Neural progenitor cell (in vitro differentiated cells): ENCODE data around the gene APELA. TPM values are rescaled to one million over a fixed set of nuclear protein-coding genes. Genes with fewer than 3 reads are reported as not detected.
"Not testable (repeated sequence)": the region's sequence is repeated elsewhere in the genome, so short reads cannot be mapped to it uniquely, and the experiment has no call there.

Experiments
- DNase-seq: peaks from one replicate; pipeline ENCODE4 v3.0.0-alpha.2; 2016; ENCODE audit warnings: low spot score
- H2AFZ ChIP-seq: fragments of 200-600 bp; sonication (generic); replicated peaks from 2 replicates; pipeline ENCODE4 v1.6.1; 2016; ENCODE audit warnings: antibody characterized with exemption
- H3F3A ChIP-seq: fragments of 200-600 bp; sonication (generic); 2 replicates; pipeline ENCODE4 v1.6.1; 2016; ENCODE audit warnings: antibody characterized with exemption, low read depth
- H3K27ac ChIP-seq: fragments of 200-600 bp; sonication (generic); 2 replicates; pipeline ENCODE4 v1.5.1; 2016; ENCODE audit warnings: mild to moderate bottlenecking
- H3K27me3 ChIP-seq: fragments of 200-600 bp; sonication (generic); 2 replicates; pipeline ENCODE4 v1.6.1; 2016; ENCODE audit warnings: mild to moderate bottlenecking, moderate library complexity
- H3K36me3 ChIP-seq: fragments of 200-600 bp; sonication (generic); 2 replicates; pipeline ENCODE4 v1.5.1; 2016
- H3K4me1 ChIP-seq: fragments of 200-600 bp; sonication (generic); 2 replicates; pipeline ENCODE4 v1.6.1; 2016; ENCODE audit warnings: mixed run types
- H3K4me2 ChIP-seq: fragments of 200-600 bp; sonication (generic); 2 replicates; pipeline ENCODE4 v1.6.1; 2016
- H3K4me3 ChIP-seq: fragments of 200-600 bp; sonication (generic); 2 replicates; pipeline ENCODE4 v1.5.1; 2016
- H3K79me2 ChIP-seq: fragments of 200-600 bp; sonication (generic); 2 replicates; pipeline ENCODE4 v1.6.1; 2016; ENCODE audit warnings: low read depth
- H3K9ac ChIP-seq: fragments of 200-600 bp; sonication (generic); 2 replicates; pipeline ENCODE4 v1.6.1; 2016
- H3K9me3 ChIP-seq: fragments of 200-600 bp; sonication (generic); 2 replicates; pipeline ENCODE4 v1.5.1; 2016; ENCODE audit warnings: low read depth
- H4K20me1 ChIP-seq: fragments of 200-600 bp; sonication (generic); 2 replicates; pipeline ENCODE4 v1.6.1; 2016; ENCODE audit warnings: low read depth
- H3K27ac Mint-ChIP-seq: 3 replicates; pipeline ENCODE4 v1.8.0; 2021; ENCODE audit warnings: mixed read lengths
- H3K27me3 Mint-ChIP-seq: 2 replicates; pipeline ENCODE4 v1.8.0; 2022; ENCODE audit warnings: low read depth, mild to moderate bottlenecking, inconsistent platforms, moderate library complexity, mixed read lengths; ENCODE audit not compliant: insufficient read depth
- H3K36me3 Mint-ChIP-seq: 3 replicates; pipeline ENCODE4 v1.8.0; 2021; ENCODE audit warnings: mixed read lengths
- H3K4me1 Mint-ChIP-seq: 3 replicates; pipeline ENCODE4 v1.8.0; 2021; ENCODE audit warnings: mixed read lengths
- H3K4me3 Mint-ChIP-seq: 3 replicates; pipeline ENCODE4 v1.8.0; 2021; ENCODE audit warnings: mild to moderate bottlenecking, moderate library complexity, mixed read lengths
- H3K9me3 Mint-ChIP-seq: 3 replicates; pipeline ENCODE4 v1.8.0; 2020; ENCODE audit warnings: mixed read lengths
- CTCF ChIP-seq: fragments of 200-600 bp; sonication (generic); IDR thresholded peaks from 2 replicates; pipeline ENCODE4 v1.5.1; 2017; ENCODE audit warnings: antibody characterized with exemption, mild to moderate bottlenecking
- EZH2 ChIP-seq: fragments of 200-600 bp; sonication (generic); IDR thresholded peaks from 2 replicates; pipeline ENCODE4 v1.6.1; 2017; ENCODE audit warnings: antibody characterized with exemption, mild to moderate bottlenecking, moderate library complexity
- EZH2phosphoT487 ChIP-seq: fragments of 200-600 bp; sonication (generic); IDR thresholded peaks from 2 replicates; pipeline ENCODE4 v1.6.1; 2017; ENCODE audit warnings: antibody characterized with exemption
- total RNA-seq: library from RNA; depleted of rRNA; stranded (reverse); fragments of >200 nt; gene quantifications from 2 replicates; pipeline ENCODE4 v1.2.3, GENCODE V29; 2015; ENCODE audit warnings: low replicate concordance

The APELA gene
- total RNA-seq, 1 donor from 2014 or later = 15.0 TPM

DNA sequence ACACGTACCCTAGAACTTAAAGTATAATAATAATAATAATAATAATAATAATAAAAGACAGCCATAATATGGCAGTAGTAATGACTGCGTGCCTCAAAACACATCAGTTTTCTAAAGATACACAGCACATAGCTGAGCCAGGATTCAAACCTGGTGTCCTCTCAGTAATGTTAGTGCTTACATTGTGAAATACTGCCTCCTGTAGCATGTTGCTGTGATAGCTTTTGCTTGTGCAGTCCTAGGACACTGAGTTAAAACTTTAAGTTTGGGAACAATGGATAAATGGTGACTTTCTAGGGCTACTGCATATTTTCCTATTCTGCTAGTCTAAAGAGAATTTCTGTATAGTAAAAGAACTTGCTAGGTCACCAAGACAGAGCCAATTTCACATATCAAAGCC is 36.5 kb downstream of the APELA start:
- H3K4me2 ChIP-seq, H3K36me3 Mint-ChIP-seq, H3K9me3 Mint-ChIP-seq: not testable (repeated sequence)

DNA sequence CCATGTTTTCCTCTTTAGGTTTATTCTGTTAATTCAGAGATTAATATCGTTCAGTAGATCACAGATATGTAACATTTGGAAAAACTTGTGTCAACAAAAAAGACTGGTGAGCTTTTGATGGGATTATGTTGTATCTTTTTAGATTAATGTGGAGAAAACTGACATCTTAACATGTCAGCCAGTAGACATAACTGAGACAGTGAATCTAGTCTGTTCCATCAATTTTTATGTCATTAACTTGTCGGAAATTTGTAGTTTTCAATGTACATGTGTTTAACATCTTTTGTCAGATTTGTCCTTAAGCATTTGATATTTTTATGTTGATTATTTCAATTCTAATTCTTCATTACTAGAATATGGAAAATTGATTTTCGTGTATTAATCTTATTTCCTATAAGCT is 42.0 kb downstream of the APELA start:
- TF ChIP-seq CTCF (no peak), EZH2 (no peak), EZH2phosphoT487 (no peak)
- no peaks in the 10 kb centered on the region for H3K9me3 ChIP-seq
- no peaks in the 10 kb centered on the region for H3K4me1 Mint-ChIP-seq
- H3K79me2 ChIP-seq = no peaks in the 10 kb centered on the region
- H3F3A ChIP-seq = no peaks in the 10 kb centered on the region
- H3K36me3 Mint-ChIP-seq = no peaks in the 10 kb centered on the region
- peaks cover 3% of the 10 kb centered on the region for H3K9me3 Mint-ChIP-seq
- H3K36me3 ChIP-seq = no peaks in the 10 kb centered on the region
- no peak overlapping the region for H3K4me3 Mint-ChIP-seq
- H3K9ac ChIP-seq = no peak overlapping the region
- H3K4me2 ChIP-seq = no peak overlapping the region
- no peaks in the 10 kb centered on the region for H4K20me1 ChIP-seq
- no peak overlapping the region for H3K27ac Mint-ChIP-seq
- DNase-seq = no peak
- no peak overlapping the region for H3K27ac ChIP-seq
- H3K4me3 ChIP-seq = no peak overlapping the region
- H2AFZ ChIP-seq = no peak overlapping the region
- H3K27me3 Mint-ChIP-seq = no peaks in the 10 kb centered on the region
- H3K4me1 ChIP-seq = no peaks in the 10 kb centered on the region
- no peaks in the 10 kb centered on the region for H3K27me3 ChIP-seq

More for the DNA sequence above, 36.5 kb downstream of the APELA start:
- TF ChIP-seq CTCF = peak; percentile 51
- not testable (repeated sequence) for H3K4me1 Mint-ChIP-seq, H3K27ac ChIP-seq, H3K27me3 Mint-ChIP-seq, H3K79me2 ChIP-seq, H3K27ac Mint-ChIP-seq, H3K36me3 ChIP-seq, H3K9ac ChIP-seq, H3K4me1 ChIP-seq, H3F3A ChIP-seq, H4K20me1 ChIP-seq, H3K4me3 Mint-ChIP-seq, H3K4me3 ChIP-seq, H3K27me3 ChIP-seq, H3K9me3 ChIP-seq
- peak; percentile 30 for DNase-seq
- peak overlapping the region; percentile 12 for H2AFZ ChIP-seq

DNA sequence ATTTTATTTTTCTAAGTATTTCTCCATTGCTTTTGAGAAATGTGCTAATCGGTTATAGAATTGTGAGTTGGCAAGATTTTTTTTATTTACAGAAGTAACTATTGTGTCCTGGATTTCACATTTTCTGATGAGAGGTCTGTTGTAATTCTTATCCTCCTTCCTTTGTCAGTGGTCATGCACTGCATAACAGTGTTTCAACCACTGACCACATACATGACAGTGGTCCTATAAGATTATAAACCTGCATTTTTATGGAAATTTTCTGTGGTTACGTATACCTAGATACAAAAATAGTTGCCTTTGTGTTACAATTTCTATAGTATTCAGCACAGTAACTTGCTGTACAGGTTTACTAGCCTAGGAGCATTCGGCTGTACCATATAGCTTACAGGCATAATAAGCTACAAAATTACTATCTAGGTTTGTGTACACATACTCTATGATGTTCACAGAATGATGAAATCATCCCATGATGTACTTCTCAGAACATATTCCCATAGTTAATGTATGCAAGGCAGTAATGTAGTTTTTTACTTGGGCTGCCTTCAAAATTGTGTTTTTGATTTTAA is 47.8 kb downstream of the APELA start:
- H3K4me2 ChIP-seq = no peak overlapping the region
- no peak overlapping the region for H3K27ac Mint-ChIP-seq
- H3F3A ChIP-seq = no peaks in the 10 kb centered on the region
- H3K4me1 Mint-ChIP-seq = no peaks in the 10 kb centered on the region
- H4K20me1 ChIP-seq = no peaks in the 10 kb centered on the region
- H3K4me3 ChIP-seq = no peak overlapping the region
- H3K4me3 Mint-ChIP-seq = no peak overlapping the region
- no peaks in the 10 kb centered on the region for H3K27me3 Mint-ChIP-seq
- no peak for DNase-seq
- H3K27me3 ChIP-seq = no peaks in the 10 kb centered on the region
- H3K27ac ChIP-seq = no peak overlapping the region
- no peak overlapping the region for H2AFZ ChIP-seq
- H3K9me3 ChIP-seq = no peaks in the 10 kb centered on the region
- H3K36me3 ChIP-seq = no peaks in the 10 kb centered on the region
- H3K9me3 Mint-ChIP-seq = peaks cover 3% of the 10 kb centered on the region
- H3K79me2 ChIP-seq = no peaks in the 10 kb centered on the region
- no peaks in the 10 kb centered on the region for H3K36me3 Mint-ChIP-seq
- H3K4me1 ChIP-seq = no peaks in the 10 kb centered on the region
- TF ChIP-seq CTCF (no peak), EZH2 (no peak), EZH2phosphoT487 (no peak)
- H3K9ac ChIP-seq = no peak overlapping the region

DNA sequence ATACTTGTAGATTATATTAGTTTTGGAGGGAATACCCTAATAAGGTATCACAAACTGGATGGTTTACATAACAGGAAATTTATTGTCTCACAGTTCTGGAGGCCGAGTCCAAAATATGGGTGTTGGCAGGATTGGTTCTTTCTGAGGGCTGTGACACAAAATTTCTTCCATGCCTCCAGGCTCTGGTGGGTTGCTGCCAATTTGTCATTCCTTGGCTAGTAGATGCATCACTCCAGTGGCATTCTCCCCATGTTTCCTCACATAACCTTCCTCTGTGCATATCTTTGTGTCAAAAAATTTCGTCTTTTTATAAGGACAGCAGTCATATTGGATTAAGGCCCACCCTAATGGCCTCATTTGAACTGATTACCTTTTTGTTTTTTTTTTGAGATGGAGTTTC is 49.3 kb downstream of the APELA start:
- Mint-ChIP-seq H3K27me3 (peaks cover 2% of the 10 kb centered on the region), H3K4me3 (no peak overlapping the region), H3K27ac (no peak overlapping the region), H3K9me3 (no peaks in the 10 kb centered on the region), H3K36me3 (no peaks in the 10 kb centered on the region), H3K4me1 (no peaks in the 10 kb centered on the region)
- TF ChIP-seq EZH2 = no peak
- no peak for TF ChIP-seq CTCF
- TF ChIP-seq EZH2phosphoT487 = no peak
- H3K4me1 ChIP-seq = no peaks in the 10 kb centered on the region
- H3K36me3 ChIP-seq = no peaks in the 10 kb centered on the region
- H3F3A ChIP-seq = no peaks in the 10 kb centered on the region
- no peak for DNase-seq
- no peaks in the 10 kb centered on the region for H4K20me1 ChIP-seq
- H3K4me3 ChIP-seq = no peak overlapping the region
- H3K27me3 ChIP-seq = no peaks in the 10 kb centered on the region
- H3K9ac ChIP-seq = no peak overlapping the region
- H3K4me2 ChIP-seq = no peak overlapping the region
- no peaks in the 10 kb centered on the region for H3K79me2 ChIP-seq
- no peak overlapping the region for H3K27ac ChIP-seq
- no peaks in the 10 kb centered on the region for H3K9me3 ChIP-seq
- no peak overlapping the region for H2AFZ ChIP-seq

GRCh38 chr4:164927101-164927500 is 50.1 kb downstream of the APELA start:
- DNase-seq, H3K9me3 ChIP-seq, H4K20me1 ChIP-seq, H3K36me3 ChIP-seq, H3K36me3 Mint-ChIP-seq, H3F3A ChIP-seq, H3K4me3 ChIP-seq, H3K27me3 Mint-ChIP-seq, H3K79me2 ChIP-seq, H3K4me1 Mint-ChIP-seq, H3K4me2 ChIP-seq, H3K27ac Mint-ChIP-seq, H3K27ac ChIP-seq, H3K9me3 Mint-ChIP-seq, H3K27me3 ChIP-seq, H2AFZ ChIP-seq, H3K9ac ChIP-seq, H3K4me3 Mint-ChIP-seq, H3K4me1 ChIP-seq: not testable (repeated sequence)
